ENCODE results near the gene INS.

Gene INS

GRCh38 chr11:2160736-2161259 lies at the start of gene INS:
Gene INS, minus strand, starts transcription at chr11:2161209. Its CDS starts 238 bp downstream, at chr11:2160971.
- DNase-seq: no peak

GRCh38 chr11:2210366-2211112 lies 49.5 kb upstream of the INS start:
- DNase-seq: no peak

GRCh38 chr11:2209900-2210321 lies 48.9 kb upstream of the INS start:
- DNase-seq: no peak

- DNase-seq: no peak
These were observed 48.4 kb upstream of the INS start for GRCh38 chr11:2209370-2209801.

- DNase-seq: no peak
These were observed 47.8 kb upstream of the INS start for GRCh38 chr11:2208691-2209369.

GRCh38 chr11:2207773-2208621 lies 47.0 kb upstream of the INS start:
- no peak for DNase-seq

- DNase-seq: no peak
These were observed 46.2 kb upstream of the INS start for GRCh38 chr11:2207212-2207611.

- DNase-seq: no peak
These were observed 45.1 kb upstream of the INS start for GRCh38 chr11:2205981-2206690.

- no peak for DNase-seq
These were observed 44.3 kb upstream of the INS start for GRCh38 chr11:2205214-2205720.

GRCh38 chr11:2204361-2205213 lies 43.6 kb upstream of the INS start:
- DNase-seq: no peak

- DNase-seq: no peak
These were observed 42.6 kb upstream of the INS start for GRCh38 chr11:2203440-2204259.

GRCh38 chr11:2202900-2203439 lies 42.0 kb upstream of the INS start:
- no peak for DNase-seq

GRCh38 chr11:2202071-2202899 lies 41.3 kb upstream of the INS start:
- no peak for DNase-seq

GRCh38 chr11:2201542-2201941 lies 40.5 kb upstream of the INS start:
- no peak for DNase-seq

GRCh38 chr11:2200957-2201519 lies 40.0 kb upstream of the INS start:
- DNase-seq: no peak

- no peak for DNase-seq
These were observed 39.5 kb upstream of the INS start for GRCh38 chr11:2200536-2200935.

GRCh38 chr11:2199466-2200341 lies 38.7 kb upstream of the INS start:
- no peak for DNase-seq
